ENCODE results near the gene HIVEP2. TPM values are rescaled to one million over a fixed set of nuclear protein-coding genes. Genes with fewer than 3 reads are reported as not detected.

The HIVEP2 gene
- total RNA-seq, 2 donors from 2014 or later = 25.8 to 30.8 TPM

DNA sequence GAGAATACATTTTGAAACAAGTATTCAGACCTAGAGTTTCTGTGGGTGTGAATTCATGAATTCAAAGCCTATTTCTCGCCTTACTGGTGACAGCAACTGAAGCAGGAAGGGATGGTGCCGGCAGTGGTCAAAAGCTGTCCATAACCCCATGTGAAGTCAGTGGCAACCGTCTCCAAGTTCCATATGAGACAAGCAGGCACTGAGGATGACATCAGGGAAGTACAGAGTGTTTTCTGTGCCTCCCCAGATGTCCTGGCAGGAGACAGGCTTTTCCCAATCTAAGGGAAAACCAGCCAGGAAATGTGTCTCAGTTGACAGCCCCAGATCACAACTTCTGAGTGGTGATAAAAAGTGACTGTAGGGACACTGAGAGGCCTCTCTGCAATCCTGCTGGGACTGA, 66.6 kb downstream of the HIVEP2 start:
- DNase-seq = no peak
- H3K4me3 Mint-ChIP-seq = peak overlapping the region in 1 of 2 donors; percentile 33
- peak; percentile 38 to 61 for ATAC-seq (replicated peaks in 1 of 2)
- no peaks in the 10 kb centered on the region for H3K27me3 Mint-ChIP-seq (ENCODE audit: low read depth)
- no peaks in the 10 kb centered on the region for H3K9me3 Mint-ChIP-seq
- H3K27ac Mint-ChIP-seq = peak overlapping the region; percentile 14
- peaks cover 93% of the 10 kb centered on the region for H3K4me1 Mint-ChIP-seq (ENCODE audit: low read depth)
- H3K36me3 Mint-ChIP-seq (ENCODE audit: insufficient read depth in 2 of 2) = peaks cover 10 to 12% of the 10 kb centered on the region in 2 donors

- Mint-ChIP-seq H3K4me1 (ENCODE audit: low read depth) (peaks cover 94% of the 10 kb centered on the region), H3K4me3 (peak overlapping the region in 1 of 2 donors; percentile 17), H3K9me3 (no peaks in the 10 kb centered on the region), H3K36me3 (ENCODE audit: insufficient read depth in 2 of 2) (peaks cover 7 to 15% of the 10 kb centered on the region in 2 donors), H3K27ac (peak overlapping the region; percentile 75), H3K27me3 (ENCODE audit: low read depth) (no peaks in the 10 kb centered on the region)
- no peak for DNase-seq
- ATAC-seq (replicated peaks in 1 of 2) = peak; percentile 36 to 38
These were observed 70.3 kb downstream of the HIVEP2 start for GRCh38 chr6:142874676-142875075.

GRCh38 chr6:142872376-142872775, 72.6 kb downstream of the HIVEP2 start:
- no peak for DNase-seq
- ATAC-seq (replicated peaks in 1 of 2) = no peak
- H3K9me3 Mint-ChIP-seq = no peaks in the 10 kb centered on the region
- peak overlapping the region; percentile 76 for H3K27ac Mint-ChIP-seq
- H3K36me3 Mint-ChIP-seq (ENCODE audit: insufficient read depth in 2 of 2) = peaks cover 5 to 11% of the 10 kb centered on the region in 2 donors
- H3K4me1 Mint-ChIP-seq (ENCODE audit: low read depth) = peaks cover 88% of the 10 kb centered on the region
- no peaks in the 10 kb centered on the region for H3K27me3 Mint-ChIP-seq (ENCODE audit: low read depth)
- H3K4me3 Mint-ChIP-seq = peak overlapping the region; percentile 74 to 84

DNA sequence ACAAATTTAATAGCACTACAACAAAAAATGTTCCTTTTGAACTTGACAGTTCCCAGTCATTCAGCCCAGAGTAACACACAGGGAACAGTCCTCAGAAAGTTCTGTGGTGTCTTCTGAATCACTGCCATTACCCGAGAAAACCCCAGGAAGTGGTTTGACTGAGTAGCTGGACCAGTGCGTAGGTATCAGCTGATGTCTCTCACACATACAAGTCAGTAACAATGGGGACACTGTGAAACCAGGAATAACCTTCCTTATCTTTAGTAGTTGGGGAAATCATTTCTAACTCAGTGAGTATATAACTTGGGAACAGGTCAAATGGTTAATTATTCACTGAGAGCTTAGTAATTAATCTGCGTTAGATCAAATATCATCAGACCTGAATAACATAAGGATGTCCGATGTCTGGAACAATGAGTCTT, 73.1 kb downstream of the HIVEP2 start:
- peaks cover 5 to 9% of the 10 kb centered on the region in 2 donors for H3K36me3 Mint-ChIP-seq (ENCODE audit: insufficient read depth in 2 of 2)
- no peaks in the 10 kb centered on the region for H3K27me3 Mint-ChIP-seq (ENCODE audit: low read depth)
- peak overlapping the region; percentile 76 for H3K27ac Mint-ChIP-seq
- peak; percentile 98 to 99 for ATAC-seq (replicated peaks in 1 of 2)
- H3K4me1 Mint-ChIP-seq (ENCODE audit: low read depth) = peaks cover 91% of the 10 kb centered on the region
- H3K4me3 Mint-ChIP-seq = peak overlapping the region; percentile 74 to 84
- peak; percentile 68 to 73 for DNase-seq
- H3K9me3 Mint-ChIP-seq = no peaks in the 10 kb centered on the region

DNA sequence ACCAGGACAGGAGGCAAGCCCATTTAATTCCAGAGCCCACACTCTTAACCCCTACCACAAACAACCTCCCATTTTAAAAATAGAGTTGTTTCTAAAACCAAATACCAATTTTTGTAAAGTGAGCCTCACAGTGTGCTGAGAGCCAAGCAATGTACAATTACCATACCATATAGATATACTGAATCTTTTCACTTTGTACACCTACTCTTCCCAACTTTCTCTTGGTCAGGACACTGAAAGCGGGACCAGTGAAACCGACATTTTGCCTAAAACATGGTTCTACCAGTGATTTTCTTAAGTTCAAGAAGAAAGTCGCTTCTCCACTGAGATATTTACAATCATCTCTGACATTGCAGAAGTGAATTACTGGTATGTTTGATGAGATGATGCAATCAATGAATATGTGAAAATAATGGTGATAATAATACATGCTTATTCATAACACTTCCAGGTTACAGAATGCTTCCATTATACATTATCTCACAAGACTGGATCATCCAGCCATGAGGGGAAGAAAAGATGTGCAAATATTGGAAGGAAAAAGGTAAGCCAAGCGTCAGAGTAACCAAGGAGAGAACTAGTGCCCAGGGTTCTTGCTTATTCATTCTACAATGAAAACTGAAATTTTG, 74.1 kb downstream of the HIVEP2 start:
- Mint-ChIP-seq H3K36me3 (ENCODE audit: insufficient read depth in 2 of 2) (peaks cover 5 to 9% of the 10 kb centered on the region in 2 donors), H3K27me3 (ENCODE audit: low read depth) (no peaks in the 10 kb centered on the region), H3K9me3 (no peaks in the 10 kb centered on the region), H3K4me3 (peak overlapping the region; percentile 36 to 67), H3K4me1 (ENCODE audit: low read depth) (peaks cover 94% of the 10 kb centered on the region), H3K27ac (peak overlapping the region; percentile 69)
- ATAC-seq (replicated peaks in 1 of 2) (no peak), DNase-seq (no peak)

- DNase-seq (no peak), ATAC-seq (replicated peaks in 1 of 2) (no peak)
- Mint-ChIP-seq H3K27me3 (ENCODE audit: low read depth) (no peaks in the 10 kb centered on the region), H3K9me3 (no peaks in the 10 kb centered on the region), H3K27ac (peak overlapping the region; percentile 24), H3K4me3 (no peak overlapping the region), H3K4me1 (ENCODE audit: low read depth) (peaks cover 91% of the 10 kb centered on the region), H3K36me3 (ENCODE audit: insufficient read depth in 2 of 2) (peaks cover 0 to 7% of the 10 kb centered on the region in 2 donors)
These were observed 76.1 kb downstream of the HIVEP2 start for GRCh38 chr6:142868917-142869316.

GRCh38 chr6:142867988-142868812, 76.8 kb downstream of the HIVEP2 start:
- DNase-seq (no peak), ATAC-seq (replicated peaks in 1 of 2) (no peak)
- peak overlapping the region; percentile 29 for H3K27ac Mint-ChIP-seq
- H3K4me3 Mint-ChIP-seq = peak overlapping the region; percentile 58 to 87
- peaks cover 0 to 7% of the 10 kb centered on the region in 2 donors for H3K36me3 Mint-ChIP-seq (ENCODE audit: insufficient read depth in 2 of 2)
- H3K4me1 Mint-ChIP-seq (ENCODE audit: low read depth) = peaks cover 89% of the 10 kb centered on the region
- H3K27me3 Mint-ChIP-seq (ENCODE audit: low read depth) = no peaks in the 10 kb centered on the region
- H3K9me3 Mint-ChIP-seq = no peaks in the 10 kb centered on the region

GRCh38 chr6:142867355-142867801, 77.6 kb downstream of the HIVEP2 start:
- DNase-seq = no peak
- H3K4me3 Mint-ChIP-seq = peak overlapping the region; percentile 58 to 87
- no peaks in the 10 kb centered on the region for H3K9me3 Mint-ChIP-seq
- peaks cover 81% of the 10 kb centered on the region for H3K4me1 Mint-ChIP-seq (ENCODE audit: low read depth)
- peaks cover 0 to 7% of the 10 kb centered on the region in 2 donors for H3K36me3 Mint-ChIP-seq (ENCODE audit: insufficient read depth in 2 of 2)
- H3K27me3 Mint-ChIP-seq (ENCODE audit: low read depth) = no peaks in the 10 kb centered on the region
- H3K27ac Mint-ChIP-seq = peak overlapping the region; percentile 29
- ATAC-seq (replicated peaks in 1 of 2) = peak in 1 of 2 donors; percentile 27

- H3K4me1 Mint-ChIP-seq (ENCODE audit: low read depth) = peaks cover 76% of the 10 kb centered on the region
- H3K36me3 Mint-ChIP-seq (ENCODE audit: insufficient read depth in 2 of 2) = peaks cover 2 to 9% of the 10 kb centered on the region in 2 donors
These were observed 81.0 kb downstream of the HIVEP2 start for GRCh38 chr6:142863981-142864380.

DNA sequence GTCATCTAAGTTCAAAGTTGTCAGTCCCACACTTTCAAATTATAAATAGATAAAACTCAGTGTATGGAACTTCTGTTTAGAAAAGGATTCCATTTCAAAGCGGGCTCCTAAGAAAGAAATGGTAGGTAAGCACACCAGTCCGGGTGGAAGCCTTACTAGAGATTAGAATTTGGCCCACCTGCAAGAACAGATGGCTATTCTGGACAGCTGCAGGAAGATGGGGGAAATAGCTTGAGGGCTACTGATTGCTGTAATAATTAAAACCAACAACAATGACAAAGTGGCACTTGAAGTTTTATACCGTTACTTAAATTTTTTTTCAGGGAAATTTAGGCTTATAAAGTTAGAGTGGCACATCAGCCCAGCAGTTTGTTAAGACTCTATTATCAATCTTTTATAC, 83.3 kb downstream of the HIVEP2 start:
- H3K4me1 Mint-ChIP-seq (ENCODE audit: low read depth) = peaks cover 77% of the 10 kb centered on the region
- peaks cover 0 to 3% of the 10 kb centered on the region in 2 donors for H3K9me3 Mint-ChIP-seq
- H3K27ac Mint-ChIP-seq = no peak overlapping the region
- no peak overlapping the region for H3K4me3 Mint-ChIP-seq
- no peaks in the 10 kb centered on the region for H3K27me3 Mint-ChIP-seq (ENCODE audit: low read depth)
- H3K36me3 Mint-ChIP-seq (ENCODE audit: insufficient read depth in 2 of 2) = peaks cover 2 to 11% of the 10 kb centered on the region in 2 donors
- ATAC-seq (replicated peaks in 1 of 2) (no peak), DNase-seq (no peak)

More at GRCh38 chr6:142863981-142864380, 81.0 kb downstream of the HIVEP2 start:
- no peak for DNase-seq
- Mint-ChIP-seq H3K9me3 (peaks cover 0 to 3% of the 10 kb centered on the region in 2 donors), H3K27me3 (ENCODE audit: low read depth) (no peaks in the 10 kb centered on the region), H3K4me3 (no peak overlapping the region), H3K27ac (peak overlapping the region; percentile 28)
- peak in 1 of 2 donors; percentile 18 for ATAC-seq (replicated peaks in 1 of 2)

- Mint-ChIP-seq H3K36me3 (ENCODE audit: insufficient read depth in 2 of 2) (peaks cover 2 to 11% of the 10 kb centered on the region in 2 donors), H3K27me3 (ENCODE audit: low read depth) (no peaks in the 10 kb centered on the region), H3K9me3 (peaks cover 0 to 3% of the 10 kb centered on the region in 2 donors), H3K4me3 (peak overlapping the region; percentile 5 to 11), H3K4me1 (ENCODE audit: low read depth) (peaks cover 77% of the 10 kb centered on the region), H3K27ac (no peak overlapping the region)
- ATAC-seq (replicated peaks in 1 of 2) = no peak
- DNase-seq = no peak
These were observed 84.5 kb downstream of the HIVEP2 start for GRCh38 chr6:142860498-142860897.

- H3K36me3 Mint-ChIP-seq (ENCODE audit: insufficient read depth in 2 of 2) = peaks cover 2 to 11% of the 10 kb centered on the region in 2 donors
- H3K9me3 Mint-ChIP-seq = peaks cover 0 to 3% of the 10 kb centered on the region in 2 donors
- DNase-seq = no peak
- peak in 1 of 2 donors; percentile 3 for ATAC-seq (replicated peaks in 1 of 2)
- H3K27me3 Mint-ChIP-seq (ENCODE audit: low read depth) = no peaks in the 10 kb centered on the region
- H3K4me3 Mint-ChIP-seq = peak overlapping the region; percentile 72 to 82
- peaks cover 83% of the 10 kb centered on the region for H3K4me1 Mint-ChIP-seq (ENCODE audit: low read depth)
- H3K27ac Mint-ChIP-seq = peak overlapping the region; percentile 98
These were observed 87.0 kb downstream of the HIVEP2 start for GRCh38 chr6:142857796-142858555.

Data from activated T-cell treated with anti-CD3 and anti-CD28 coated beads, Interleukin-2, amount 50 U/mL, for 72 hours (primary cell).